PFSK-1 (cell line): Measurements from ENCODE around the gene DPH1.

Experiments
- POLR2AphosphoS5 ChIP-seq: IDR thresholded peaks from 2 replicates; pipeline ENCODE4 v1.6.1; 2012; ENCODE audit warnings: low read depth, mild to moderate bottlenecking, control low read depth, low read length, moderate library complexity
- SIN3A ChIP-seq: IDR thresholded peaks from 2 replicates; pipeline ENCODE4 v1.6.1; 2012; ENCODE audit warnings: mild to moderate bottlenecking, low read length, moderate library complexity, borderline replicate concordance; ENCODE audit not compliant: insufficient read depth

DNA sequence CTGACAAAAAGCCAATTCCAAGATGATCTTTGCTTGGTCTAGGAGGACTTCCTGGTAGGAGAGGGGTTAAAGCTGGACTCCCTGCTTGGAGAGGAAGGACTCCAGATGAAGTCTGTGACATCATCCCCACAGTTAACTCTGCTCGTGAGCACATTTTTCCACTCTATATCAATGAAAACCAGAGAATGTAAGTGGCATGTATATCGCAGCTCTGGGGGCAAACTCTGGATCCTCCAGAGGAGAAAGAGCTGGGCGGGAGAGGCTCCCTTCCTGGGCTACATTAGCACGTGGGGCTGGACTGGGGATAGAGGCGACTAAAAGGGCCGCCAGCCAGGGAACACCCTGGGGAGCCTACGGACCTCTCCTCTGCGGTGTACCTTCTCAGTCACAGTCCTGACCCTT is 59.1 kb downstream of the DPH1 start:
- TF ChIP-seq POLR2AphosphoS5 = 0 out of 2 replicates have a peak, but pooled peaks have one; percentile 49
- TF ChIP-seq SIN3A = no peak
